H1 (cell line): ENCODE measurements around the gene TMEM150A. TPM values are rescaled to one million over a fixed set of nuclear protein-coding genes. Genes with fewer than 3 reads are reported as not detected.

ENCODE experiments used
- ATF2 ChIP-seq: IDR thresholded peaks from 2 replicates; pipeline ENCODE4 v1.6.1; 2012; ENCODE audit warnings: low read length, inconsistent platforms
- CEBPB ChIP-seq: IDR thresholded peaks from 2 replicates; pipeline ENCODE4 v1.6.1; 2012; ENCODE audit warnings: low read depth, low read length
- KDM5A ChIP-seq: fragments of 200-600 bp; IDR thresholded peaks from 2 replicates; pipeline ENCODE4 v1.7.1; 2012; ENCODE audit warnings: mild to moderate bottlenecking, low read length, inconsistent platforms, mixed read lengths
- NANOG ChIP-seq: IDR thresholded peaks from 2 replicates; pipeline ENCODE4 v1.6.1; 2011; ENCODE audit warnings: low read length, low read depth, mild to moderate bottlenecking, inconsistent platforms; ENCODE audit not compliant: insufficient read depth, poor library complexity, severe bottlenecking
- POLR2AphosphoS5 ChIP-seq: IDR thresholded peaks from 2 replicates; pipeline ENCODE4 v1.6.1; 2011; ENCODE audit warnings: low read depth, low read length
- RXRA ChIP-seq: IDR thresholded peaks from 2 replicates; pipeline ENCODE4 v1.6.1; 2011; ENCODE audit warnings: low read depth, mild to moderate bottlenecking, low read length, moderate library complexity; ENCODE audit not compliant: insufficient read depth
- SRF ChIP-seq: IDR thresholded peaks from 2 replicates; pipeline ENCODE4 v1.6.1; 2011; ENCODE audit warnings: mild to moderate bottlenecking, low read depth, low read length, moderate library complexity
- TAF1 ChIP-seq: IDR thresholded peaks from 2 replicates; pipeline ENCODE4 v1.6.1; 2011; ENCODE audit warnings: mild to moderate bottlenecking, low read depth, low read length
- TAF7 ChIP-seq: optimal IDR thresholded peaks from 2 replicates; pipeline ENCODE3; 2011; ENCODE audit warnings: low read depth, mild to moderate bottlenecking, inconsistent platforms, low read length, moderate library complexity, borderline replicate concordance
- USF2 ChIP-seq: IDR thresholded peaks from 2 replicates; pipeline ENCODE4 v1.6.1; 2011; ENCODE audit warnings: low read length, improper control_type of control experiment
- polyA plus RNA-seq, 7 experiments: library from polyadenylated mRNA; depleted of rRNA in 3 of 7; stranded (reverse) in 5 of 7; unstranded in 2 of 7; fragments of >200 nt in 5 of 7; fragments of 200-250 nt in 2 of 7; gene quantifications; 1 replicate in 5 of 7; 2 replicates in 1 of 7; 4 replicates in 1 of 7; pipeline versions ENCODE4 v1.2.1 to v1.2.3, GENCODE V29; 2011 to 2013; ENCODE audit warnings: missing spikeins in 2 of 7, mixed read lengths in 2 of 7
- total RNA-seq: library from RNA; stranded (reverse); fragmentation: NEBNext Ultra II Directional; extraction: Animal tissue kit (Norgen Biotek cat#: 25700); gene quantifications from 2 replicates; pipeline ENCODE4 v1.2.1, GENCODE V29; 2021

Gene TMEM150A
- total and polyA plus RNA-seq, 2 of the 8 experiments (the other 6 are each of a cell fraction or from before 2014, with no cell fraction given), result 19.8 to 29.9 TPM

GRCh38 chr2:85589982-85590791, 12.3 kb downstream of the TMEM150A start (continued):
- TF ChIP-seq TAF7, result no peak
- no peak for TF ChIP-seq USF2
- TF ChIP-seq KDM5A, result no peak
- no peak for TF ChIP-seq CEBPB
- TF ChIP-seq POLR2AphosphoS5, result no peak
- no peak for TF ChIP-seq RXRA
- no peak for TF ChIP-seq TAF1
- TF ChIP-seq SRF, result no peak
- TF ChIP-seq ATF2, result no peak
- TF ChIP-seq NANOG, result no peak
